DOHH2 (cell line): ENCODE measurements around the gene SLC25A5.

Experiments used
- H3F3A ChIP-seq: fragments of 200-600 bp; sonication (generic), shearing (Covaris generic); 2 replicates; pipeline ENCODE4 v1.6.0; 2016; ENCODE audit warnings: antibody characterized with exemption, mild to moderate bottlenecking; ENCODE audit not compliant: control insufficient read depth, insufficient read depth
- H3K27ac ChIP-seq: fragments of 200-600 bp; sonication (generic); 2 replicates; pipeline ENCODE4 v1.5.1; 2014; ENCODE audit warnings: low read depth, mild to moderate bottlenecking, low read length, moderate library complexity
- H3K27me3 ChIP-seq: fragments of 200-600 bp; sonication (generic); 2 replicates; pipeline ENCODE4 v1.6.1; 2014; ENCODE audit warnings: mild to moderate bottlenecking, low read length, mixed read lengths; ENCODE audit not compliant: control insufficient read depth
- H3K36me3 ChIP-seq: fragments of 200-600 bp; sonication (generic); 2 replicates; pipeline ENCODE4 v1.6.1; 2014; ENCODE audit warnings: mild to moderate bottlenecking, low read length, moderate library complexity, mixed read lengths; ENCODE audit not compliant: control insufficient read depth
- H3K4me1 ChIP-seq: fragments of 200-600 bp; sonication (generic); 2 replicates; pipeline ENCODE4 v1.6.1; 2014; ENCODE audit warnings: mild to moderate bottlenecking, low read length, mixed read lengths; ENCODE audit not compliant: control insufficient read depth
- H3K4me2 ChIP-seq: fragments of 200-600 bp; sonication (generic); 2 replicates; pipeline ENCODE4 v1.6.0; 2014; ENCODE audit warnings: mild to moderate bottlenecking, low read length, moderate library complexity
- H3K4me3 ChIP-seq: fragments of 200-600 bp; sonication (generic); 2 replicates; pipeline ENCODE4 v1.5.1; 2014; ENCODE audit warnings: mild to moderate bottlenecking, low read length, mixed read lengths
- H3K79me2 ChIP-seq: fragments of 200-600 bp; sonication (generic); 2 replicates; pipeline ENCODE4 v1.6.1; 2014; ENCODE audit warnings: mild to moderate bottlenecking, low read length, mixed read lengths; ENCODE audit not compliant: control insufficient read depth
- H3K9me2 ChIP-seq: fragments of 200-600 bp; sonication (generic); replicated peaks from 2 replicates; pipeline ENCODE4 v1.6.1; 2014; ENCODE audit warnings: mild to moderate bottlenecking, low read length, mixed read lengths; ENCODE audit not compliant: control insufficient read depth
- H3K9me3 ChIP-seq: fragments of 200-600 bp; sonication (generic); 2 replicates; pipeline ENCODE4 v1.6.1; 2014; ENCODE audit warnings: antibody characterized with exemption, low read length, mixed read lengths; ENCODE audit not compliant: control insufficient read depth, insufficient read depth
- H4K20me1 ChIP-seq: fragments of 200-600 bp; sonication (generic); 2 replicates; pipeline ENCODE4 v1.6.0; 2014; ENCODE audit warnings: low read depth, mild to moderate bottlenecking, antibody characterized with exemption, low read length, moderate library complexity; ENCODE audit not compliant: control insufficient read depth, insufficient read depth
- EZH2phosphoT487 ChIP-seq: fragments of 200-600 bp; sonication (generic); IDR thresholded peaks from 2 replicates; pipeline ENCODE4 v1.6.1; 2017; ENCODE audit warnings: borderline replicate concordance, mild to moderate bottlenecking, antibody characterized with exemption, low read length, moderate library complexity, mixed read lengths
- TF ChIP-seq, protein P1 (sequence below): fragments of 200-600 bp; sonication (generic); IDR thresholded peaks from one replicate; pipeline ENCODE4 v1.5.1; 2014; ENCODE audit warnings: antibody characterized with exemption, mild to moderate bottlenecking, low read depth, low read length; ENCODE audit not compliant: poor library complexity, severe bottlenecking

SLC25A5 gene

DNA sequence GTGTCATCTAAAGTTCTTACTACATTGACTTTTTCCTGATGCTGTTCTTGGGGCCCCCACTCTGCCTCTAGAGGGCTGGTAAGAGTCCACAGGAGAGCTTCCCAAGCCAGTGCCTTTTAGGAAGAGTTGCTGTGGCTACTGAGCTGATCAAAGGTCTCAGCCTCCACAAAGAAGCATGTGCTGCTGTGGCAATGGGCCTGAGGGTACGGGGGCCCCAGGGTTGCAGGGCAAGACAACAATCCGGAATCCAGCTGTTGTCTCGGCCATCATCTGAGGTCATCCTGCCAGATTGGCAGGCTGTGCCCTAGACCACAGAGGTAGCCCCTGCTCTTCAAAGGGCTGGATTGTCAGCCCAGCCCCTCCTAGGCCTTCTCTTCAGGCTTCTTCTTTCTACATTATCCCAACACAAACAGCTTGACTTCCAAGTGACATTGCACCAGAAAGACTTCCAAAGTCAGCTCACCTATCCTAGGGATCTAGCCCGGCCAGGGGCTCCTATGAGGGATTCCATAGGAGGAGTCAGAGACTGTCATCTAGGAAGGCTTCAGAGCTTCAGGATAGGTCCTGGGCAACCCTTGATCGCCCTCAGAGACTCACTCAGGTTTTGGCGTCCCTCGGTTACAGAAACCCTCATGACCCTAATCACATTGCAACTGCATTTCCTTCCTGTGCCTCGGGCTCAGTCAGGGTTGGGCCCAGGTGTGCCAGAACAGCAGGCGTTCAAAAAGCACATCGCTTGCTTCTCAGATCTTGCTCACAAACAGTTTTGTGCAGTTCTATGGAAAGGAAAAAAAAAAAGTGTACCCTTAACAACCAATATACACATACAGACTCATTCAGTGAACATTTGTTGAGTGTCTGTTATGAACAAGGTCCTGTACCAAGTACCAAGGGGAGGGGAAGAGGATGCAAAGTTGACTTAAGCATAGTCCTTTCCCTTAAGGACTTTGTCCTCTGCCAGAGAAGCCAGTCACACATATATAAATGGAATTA, 27.8 kb downstream of the SLC25A5 start:
- Histone ChIP-seq H3K36me3 (no peaks in the 10 kb centered on the region), H3K79me2 (no peaks in the 10 kb centered on the region), H3K9me2 (no peaks in the 10 kb centered on the region), H3K4me3 (no peak overlapping the region), H4K20me1 (no peaks in the 10 kb centered on the region), H3K9me3 (no peaks in the 10 kb centered on the region), H3K27me3 (no peaks in the 10 kb centered on the region), H3K4me2 (no peak overlapping the region), H3K27ac (no peak overlapping the region), H3K4me1 (peaks cover 13% of the 10 kb centered on the region), H3F3A (no peaks in the 10 kb centered on the region)
- no peak for TF ChIP-seq EZH2phosphoT487
- TF ChIP-seq, protein P1, sequence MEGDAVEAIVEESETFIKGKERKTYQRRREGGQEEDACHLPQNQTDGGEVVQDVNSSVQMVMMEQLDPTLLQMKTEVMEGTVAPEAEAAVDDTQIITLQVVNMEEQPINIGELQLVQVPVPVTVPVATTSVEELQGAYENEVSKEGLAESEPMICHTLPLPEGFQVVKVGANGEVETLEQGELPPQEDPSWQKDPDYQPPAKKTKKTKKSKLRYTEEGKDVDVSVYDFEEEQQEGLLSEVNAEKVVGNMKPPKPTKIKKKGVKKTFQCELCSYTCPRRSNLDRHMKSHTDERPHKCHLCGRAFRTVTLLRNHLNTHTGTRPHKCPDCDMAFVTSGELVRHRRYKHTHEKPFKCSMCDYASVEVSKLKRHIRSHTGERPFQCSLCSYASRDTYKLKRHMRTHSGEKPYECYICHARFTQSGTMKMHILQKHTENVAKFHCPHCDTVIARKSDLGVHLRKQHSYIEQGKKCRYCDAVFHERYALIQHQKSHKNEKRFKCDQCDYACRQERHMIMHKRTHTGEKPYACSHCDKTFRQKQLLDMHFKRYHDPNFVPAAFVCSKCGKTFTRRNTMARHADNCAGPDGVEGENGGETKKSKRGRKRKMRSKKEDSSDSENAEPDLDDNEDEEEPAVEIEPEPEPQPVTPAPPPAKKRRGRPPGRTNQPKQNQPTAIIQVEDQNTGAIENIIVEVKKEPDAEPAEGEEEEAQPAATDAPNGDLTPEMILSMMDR = no peak

DNA sequence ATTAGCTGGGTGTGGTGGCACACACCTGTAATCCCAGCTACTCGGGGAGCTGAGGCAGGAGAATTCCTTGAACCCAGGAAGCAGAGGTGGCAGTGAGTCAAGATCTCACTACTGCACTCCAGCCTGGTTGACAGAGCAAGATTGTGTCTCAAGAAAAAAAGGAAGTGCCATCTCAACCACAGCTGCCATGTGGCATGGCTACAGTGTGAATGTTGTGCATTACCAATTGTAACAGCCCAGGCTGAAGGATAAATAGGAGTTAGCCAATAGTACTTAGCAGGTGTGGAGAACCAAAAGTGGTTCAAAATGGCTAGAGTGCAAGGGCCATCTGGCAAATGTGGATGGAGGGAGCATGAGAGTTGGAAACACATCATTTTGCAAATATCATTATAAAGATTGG, 28.9 kb downstream of the SLC25A5 start:
- no peaks in the 10 kb centered on the region for H3K36me3 ChIP-seq
- peaks cover 17% of the 10 kb centered on the region for H3K4me1 ChIP-seq
- TF ChIP-seq EZH2phosphoT487 = no peak
- TF ChIP-seq, protein P1 = no peak
- H3K9me2 ChIP-seq = no peaks in the 10 kb centered on the region
- no peaks in the 10 kb centered on the region for H3K79me2 ChIP-seq
- no peaks in the 10 kb centered on the region for H3K27me3 ChIP-seq
- no peak overlapping the region for H3K4me3 ChIP-seq
- H4K20me1 ChIP-seq = no peaks in the 10 kb centered on the region
- no peak overlapping the region for H3K27ac ChIP-seq
- H3F3A ChIP-seq = no peaks in the 10 kb centered on the region
- no peak overlapping the region for H3K4me2 ChIP-seq
- no peaks in the 10 kb centered on the region for H3K9me3 ChIP-seq

DNA sequence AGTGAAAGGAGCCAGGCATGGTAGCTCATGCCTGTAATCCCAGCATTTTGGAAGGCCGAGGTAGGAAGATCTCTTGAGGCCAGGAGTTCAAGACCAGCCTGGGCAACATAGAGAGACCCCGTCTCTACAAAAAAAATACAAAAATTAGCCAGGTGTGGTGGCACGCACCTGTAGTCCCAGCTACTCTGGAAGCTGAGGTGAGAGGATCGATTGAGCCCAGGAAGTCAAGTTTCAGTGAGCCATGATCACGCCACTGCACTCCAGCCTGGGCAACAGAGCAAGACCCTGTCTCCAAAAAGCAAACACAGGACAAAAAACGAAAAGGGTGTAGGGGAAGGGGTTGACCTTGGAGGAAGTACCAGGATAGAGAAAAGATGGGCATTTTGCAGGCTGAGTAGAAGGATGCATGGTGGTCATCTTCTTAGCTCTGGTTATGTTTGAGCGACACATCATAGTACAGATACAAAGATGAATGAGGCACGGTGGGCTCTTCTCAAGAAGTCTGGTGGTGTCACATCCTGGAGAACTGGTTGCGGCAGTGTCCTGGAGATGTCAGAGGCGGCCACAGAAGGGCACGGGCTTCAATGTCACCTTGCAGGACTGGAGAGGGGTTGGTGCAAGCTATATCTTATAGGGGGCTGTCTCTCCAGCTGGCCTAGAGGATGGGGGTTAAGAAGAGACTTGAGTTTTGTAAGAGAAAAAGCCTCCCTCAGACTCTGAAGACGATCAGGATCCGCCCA, 32.0 kb downstream of the SLC25A5 start:
- Histone ChIP-seq H3K9me2 (no peaks in the 10 kb centered on the region), H3K36me3 (no peaks in the 10 kb centered on the region), H3K79me2 (no peaks in the 10 kb centered on the region), H3K4me2 (no peak overlapping the region), H3K27ac (no peak overlapping the region), H3F3A (no peaks in the 10 kb centered on the region), H3K4me3 (no peak overlapping the region), H4K20me1 (no peaks in the 10 kb centered on the region), H3K4me1 (peaks cover 22% of the 10 kb centered on the region), H3K9me3 (no peaks in the 10 kb centered on the region), H3K27me3 (no peaks in the 10 kb centered on the region)
- TF ChIP-seq, protein P1 = no peak
- TF ChIP-seq EZH2phosphoT487 = no peak
